PFSK-1 (cell line): Measurements from ENCODE around the gene AATK.

Source experiments
- TAF1 ChIP-seq: IDR thresholded peaks from 2 replicates; pipeline ENCODE4 v1.6.1; 2012; ENCODE audit warnings: low read length, control low read depth, borderline replicate concordance; ENCODE audit not compliant: insufficient read depth
- TF ChIP-seq, protein P1 (sequence below), 2 experiments: IDR thresholded peaks; 2 replicates each; pipeline versions ENCODE4 v1.6.1 to v1.8.0; 2011 to 2012; ENCODE audit warnings: low read depth in 2 of 2, low read length in 2 of 2, control low read depth in 1 of 2, inconsistent platforms in 1 of 2, mild to moderate bottlenecking in 1 of 2, moderate library complexity in 1 of 2; ENCODE audit not compliant: insufficient read depth in 1 of 2

DNA sequence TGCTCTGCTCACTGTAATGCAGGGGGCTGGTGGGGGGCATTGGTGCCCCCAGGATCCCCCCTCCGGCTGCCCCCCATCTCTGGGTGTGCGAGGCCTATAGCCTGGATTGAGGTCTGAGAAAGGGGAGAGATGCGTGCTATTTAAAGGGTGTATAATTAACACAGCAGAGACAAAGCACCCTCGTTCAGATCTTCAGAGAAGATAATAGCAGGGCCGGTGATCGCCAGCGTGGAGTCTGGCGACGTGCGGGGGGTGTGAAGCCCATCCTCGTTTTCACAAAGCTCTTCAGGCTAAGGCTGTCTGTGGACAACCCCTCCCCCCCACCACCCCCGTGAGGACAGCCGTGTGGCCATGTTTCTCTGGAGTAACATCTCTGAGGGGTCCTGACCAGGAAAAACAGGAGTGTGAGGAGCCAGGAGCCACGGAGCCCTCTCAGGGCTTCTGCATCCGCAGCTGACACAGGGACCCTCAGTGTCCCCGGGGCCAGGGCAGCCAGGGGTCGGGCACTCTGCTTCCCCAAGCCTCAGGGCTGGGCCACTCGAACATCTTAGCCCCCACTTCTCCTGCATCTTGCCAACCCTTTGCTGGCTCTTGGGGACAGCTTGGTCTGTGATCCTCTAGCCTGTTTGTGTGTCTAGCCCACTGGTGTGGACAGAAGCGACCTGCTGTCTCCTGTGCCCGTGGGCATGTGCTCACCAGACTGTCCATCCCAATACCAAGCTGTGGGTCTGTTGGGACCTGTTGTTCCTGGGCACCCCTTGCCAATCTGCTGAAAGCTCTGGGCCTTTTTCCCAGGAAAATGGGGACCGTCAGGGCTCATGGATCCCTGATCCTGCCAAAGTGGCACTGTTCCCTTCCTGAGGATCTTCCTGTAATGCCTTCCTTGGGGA, 72.2 kb downstream of the AATK start:
- TF ChIP-seq TAF1 = no peak
- TF ChIP-seq, protein P1, sequence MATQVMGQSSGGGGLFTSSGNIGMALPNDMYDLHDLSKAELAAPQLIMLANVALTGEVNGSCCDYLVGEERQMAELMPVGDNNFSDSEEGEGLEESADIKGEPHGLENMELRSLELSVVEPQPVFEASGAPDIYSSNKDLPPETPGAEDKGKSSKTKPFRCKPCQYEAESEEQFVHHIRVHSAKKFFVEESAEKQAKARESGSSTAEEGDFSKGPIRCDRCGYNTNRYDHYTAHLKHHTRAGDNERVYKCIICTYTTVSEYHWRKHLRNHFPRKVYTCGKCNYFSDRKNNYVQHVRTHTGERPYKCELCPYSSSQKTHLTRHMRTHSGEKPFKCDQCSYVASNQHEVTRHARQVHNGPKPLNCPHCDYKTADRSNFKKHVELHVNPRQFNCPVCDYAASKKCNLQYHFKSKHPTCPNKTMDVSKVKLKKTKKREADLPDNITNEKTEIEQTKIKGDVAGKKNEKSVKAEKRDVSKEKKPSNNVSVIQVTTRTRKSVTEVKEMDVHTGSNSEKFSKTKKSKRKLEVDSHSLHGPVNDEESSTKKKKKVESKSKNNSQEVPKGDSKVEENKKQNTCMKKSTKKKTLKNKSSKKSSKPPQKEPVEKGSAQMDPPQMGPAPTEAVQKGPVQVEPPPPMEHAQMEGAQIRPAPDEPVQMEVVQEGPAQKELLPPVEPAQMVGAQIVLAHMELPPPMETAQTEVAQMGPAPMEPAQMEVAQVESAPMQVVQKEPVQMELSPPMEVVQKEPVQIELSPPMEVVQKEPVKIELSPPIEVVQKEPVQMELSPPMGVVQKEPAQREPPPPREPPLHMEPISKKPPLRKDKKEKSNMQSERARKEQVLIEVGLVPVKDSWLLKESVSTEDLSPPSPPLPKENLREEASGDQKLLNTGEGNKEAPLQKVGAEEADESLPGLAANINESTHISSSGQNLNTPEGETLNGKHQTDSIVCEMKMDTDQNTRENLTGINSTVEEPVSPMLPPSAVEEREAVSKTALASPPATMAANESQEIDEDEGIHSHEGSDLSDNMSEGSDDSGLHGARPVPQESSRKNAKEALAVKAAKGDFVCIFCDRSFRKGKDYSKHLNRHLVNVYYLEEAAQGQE (IDR thresholded peaks at IDR 0.05; ENCODE audit: insufficient read depth in 1 of 2, low read depth in 2 of 2, low read length in 2 of 2) = no peak
